Right lobe of liver (tissue), 6 donors: ENCODE data around the gene CEP112. TPM values are rescaled to one million over a fixed set of nuclear protein-coding genes. Genes with fewer than 3 reads are reported as not detected.
A peak's percentile ranks its signal among the peaks of the same experiment; 100 is the strongest.

Source experiments
- ATAC-seq, 4 donors: fragments of 200-7000 bp; cut with Tn5 transposase; one replicate each; pipeline ENCODE4 v1.9.1; 2020; ENCODE audit warnings: mild to moderate bottlenecking in 4 of 4, moderate library complexity in 4 of 4
- DNase-seq, 3 donors: peaks; one replicate each; pipeline ENCODE4 v3.0.0-alpha.2; 2020
- H3K27ac ChIP-seq, 3 donors: fragments of 200-600 bp; one replicate each; pipeline ENCODE4 v1.8.0; 2022
- H3K27me3 ChIP-seq, 2 donors: fragments of 200-600 bp; one replicate each; pipeline ENCODE4 v1.8.0; 2022
- H3K36me3 ChIP-seq, 4 donors: fragments of 200-600 bp; sonication (generic) in 1 of 4; one replicate each; pipeline versions ENCODE4 v1.5.1 to v1.8.0; 2017 to 2022; ENCODE audit warnings: control low read depth in 1 of 4
- H3K4me1 ChIP-seq, 4 donors: fragments of 200-600 bp; sonication (generic) in 1 of 4; one replicate each; pipeline versions ENCODE4 v1.5.1 to v1.8.0; 2017 to 2022; ENCODE audit warnings: control low read depth in 1 of 4
- H3K4me3 ChIP-seq, 3 donors: fragments of 200-600 bp; one replicate each; pipeline ENCODE4 v1.8.0; 2022
- H3K9me3 ChIP-seq, 4 donors: fragments of 200-600 bp; sonication (generic) in 1 of 4; one replicate each; pipeline versions ENCODE4 v1.5.1 to v1.8.0; 2017 to 2022; ENCODE audit warnings: control low read depth in 1 of 4
- CTCF ChIP-seq, 4 donors: fragments of 200-600 bp in 3 of 4; fragments of 450-650 bp in 1 of 4; IDR thresholded peaks; one replicate each; pipeline versions ENCODE4 v1.5.1 to v1.8.0; 2016 to 2022; ENCODE audit warnings: antibody characterized with exemption in 4 of 4, mild to moderate bottlenecking in 2 of 4
- POLR2A ChIP-seq: fragments of 450-650 bp; IDR thresholded peaks from one replicate; pipeline ENCODE4 v1.6.1; 2017; ENCODE audit warnings: antibody characterized with exemption, mild to moderate bottlenecking
- WGBS: methylation state at CpG from one replicate; pipeline ENCODE4 v1.1.6; 2018; ENCODE audit warnings: low coverage, low lambda C conversion rate; ENCODE audit not compliant: insufficient coverage; ENCODE audit errors: missing lambda C conversion rate; 5-methylcytosine and 5-hydroxymethylcytosine counted together
- intact Hi-C, 2 donors: fragments of 100-400 bp; cut with DNase I; formaldehyde crosslinking; loops; one replicate each; pipeline versions ENCODE4 v1.11.2 to v1.14.1; 2022
- total RNA-seq, 6 experiments: library from RNA; depleted of rRNA in 2 of 6; stranded (reverse); fragments of >200 nt in 2 of 6; fragmentation: NEBNext Ultra II Directional in 3 of 6; extraction: Animal tissue kit (Norgen Biotek cat#: 25700) in 3 of 6; gene quantifications; one replicate each; pipeline versions ENCODE4 v1.1.0 to v1.2.4, GENCODE V29; 2016 to 2023
- donor health status: DM: no; HTN: yes; CAD: no.
- donor health status: DM: no; HTN: no; CAD: no.
- donor health status: DM: no; HTN: no; CAD: no.
- donor health status: DM: no; HTN: yes; CAD: no.
- donor health status: DM: no; HTN: yes; CAD: no.

CEP112 gene
- total RNA-seq, 6 experiments from 2014 or later = 2.2 to 4.6 (median 3.9) TPM

GRCh38 chr17:65975878-65976277, 216.1 kb downstream of the CEP112 start:
- no peaks in the 10 kb centered on the region for H3K9me3 ChIP-seq
- intact Hi-C loops = no loop called here
- 46% methylated on average over 7 of the region's 9 CpGs for WGBS
- no peaks in the 10 kb centered on the region for H3K36me3 ChIP-seq
- H3K4me3 ChIP-seq = no peak overlapping the region
- DNase-seq = no peak
- peak in 2 of 4 donors; percentile 36 to 42 for ATAC-seq
- TF ChIP-seq POLR2A = no peak
- TF ChIP-seq CTCF (IDR thresholded peaks at IDR 0.05) = no peak
- H3K27me3 ChIP-seq = no peaks in the 10 kb centered on the region
- no peaks in the 10 kb centered on the region for H3K4me1 ChIP-seq
- H3K27ac ChIP-seq = no peak overlapping the region

- no peak for TF ChIP-seq POLR2A
- TF ChIP-seq CTCF (IDR thresholded peaks at IDR 0.05) = no peak
- Histone ChIP-seq H3K4me1 (no peaks in the 10 kb centered on the region), H3K36me3 (no peaks in the 10 kb centered on the region), H3K9me3 (no peaks in the 10 kb centered on the region), H3K4me3 (no peak overlapping the region), H3K27me3 (no peaks in the 10 kb centered on the region), H3K27ac (no peak overlapping the region)
- WGBS = 0% methylated on average over 1 of the region's 1 CpG
- ATAC-seq (no peak), DNase-seq (no peak)
- intact Hi-C loops = no loop called here
These were observed 218.7 kb downstream of the CEP112 start for GRCh38 chr17:65973237-65973636.

GRCh38 chr17:65967372-65967771, 224.6 kb downstream of the CEP112 start:
- H3K27me3 ChIP-seq = no peaks in the 10 kb centered on the region
- 69% methylated on average over 2 of the region's 2 CpGs for WGBS
- no peak for DNase-seq
- intact Hi-C loops = no loop called here
- H3K4me1 ChIP-seq = no peaks in the 10 kb centered on the region
- TF ChIP-seq CTCF (IDR thresholded peaks at IDR 0.05) = no peak
- TF ChIP-seq POLR2A = no peak
- no peaks in the 10 kb centered on the region for H3K36me3 ChIP-seq
- H3K27ac ChIP-seq = no peak overlapping the region
- H3K9me3 ChIP-seq = no peaks in the 10 kb centered on the region
- no peak for ATAC-seq
- H3K4me3 ChIP-seq = no peak overlapping the region

GRCh38 chr17:65966072-65966695, 225.7 kb downstream of the CEP112 start:
- 88% methylated on average over 2 of the region's 2 CpGs for WGBS
- Histone ChIP-seq H3K9me3 (no peaks in the 10 kb centered on the region), H3K4me1 (no peaks in the 10 kb centered on the region), H3K4me3 (no peak overlapping the region), H3K27ac (no peak overlapping the region), H3K27me3 (no peaks in the 10 kb centered on the region), H3K36me3 (no peaks in the 10 kb centered on the region)
- intact Hi-C loops = no loop called here
- no peak for DNase-seq
- TF ChIP-seq POLR2A (no peak), CTCF (IDR thresholded peaks at IDR 0.05) (no peak)
- ATAC-seq = no peak
